H1 (cell line): ENCODE data around the gene FRMD4A. TPM values are rescaled to one million over a fixed set of nuclear protein-coding genes. Genes with fewer than 3 reads are reported as not detected.

Experiments
- CTCF ChIA-PET: fragments of 300-600 bp; sonication (Branson Sonifier 250); formaldehyde crosslinking; loops from one replicate; lab custom pipeline; 2021; ENCODE audit not compliant: partially characterized antibody; lab: Charles Lee
- POLR2A ChIA-PET: fragments of 300-600 bp; sonication (Branson Sonifier 250); formaldehyde crosslinking; loops from one replicate; lab custom pipeline; 2021; ENCODE audit warnings: inconsistent platforms; ENCODE audit not compliant: partially characterized antibody; lab: Charles Lee
- DNase-seq, 2 experiments: peaks; one replicate each; pipeline versions ENCODE4 v3.0.0 to v3.0.0-alpha.2; 2010 to 2022; ENCODE audit warnings: low spot score in 2 of 2, low read depth in 1 of 2, mixed read lengths in 1 of 2
- FAIRE-seq: peaks from 2 replicates; lab custom pipeline; 2011; peaks lifted over from hg19 to GRCh38; lab: Jason Lieb, UNC
- H2AFZ ChIP-seq: 2 replicates; pipeline ENCODE4 v1.8.1; 2012; ENCODE audit warnings: low read length, inconsistent platforms
- H2AK5ac ChIP-seq: 2 replicates; pipeline ENCODE4 v1.6.1; 2013; ENCODE audit warnings: low read depth, low read length
- H2BK120ac ChIP-seq: replicated peaks from 2 replicates; pipeline ENCODE3; 2013; ENCODE audit warnings: low read depth, low read length, inconsistent platforms
- H2BK12ac ChIP-seq: 2 replicates; pipeline ENCODE4 v1.6.1; 2013; ENCODE audit warnings: low read depth, low read length
- H2BK15ac ChIP-seq: 2 replicates; pipeline ENCODE4 v1.6.1; 2013; ENCODE audit warnings: low read length
- H2BK20ac ChIP-seq: 2 replicates; pipeline ENCODE4 v1.6.1; 2013; ENCODE audit warnings: low read length
- H2BK5ac ChIP-seq: 2 replicates; pipeline ENCODE4 v1.6.1; 2013; ENCODE audit warnings: low read depth, low read length
- H3K14ac ChIP-seq: 2 replicates; pipeline ENCODE4 v1.6.1; 2013; ENCODE audit warnings: inconsistent platforms; ENCODE audit not compliant: insufficient read length
- H3K18ac ChIP-seq: 2 replicates; pipeline ENCODE4 v1.6.1; 2013; ENCODE audit warnings: low read length; ENCODE audit errors: extremely low read depth
- H3K23ac ChIP-seq: 2 replicates; pipeline ENCODE4 v1.6.1; 2013; ENCODE audit warnings: inconsistent platforms; ENCODE audit not compliant: insufficient read length
- H3K23me2 ChIP-seq: 2 replicates; pipeline ENCODE4 v1.6.1; 2013; ENCODE audit warnings: low read depth, low read length
- H3K27ac ChIP-seq: 2 replicates; pipeline ENCODE4 v1.6.1; 2011; ENCODE audit warnings: low read depth, low read length, inconsistent platforms
- H3K27me3 ChIP-seq, 4 experiments: replicated peaks in 1 of 4; 1 replicate in 1 of 4; 2 replicates in 3 of 4; pipeline versions ENCODE4 v1.6.1 to v1.8.1; 2011 to 2013; ENCODE audit warnings: low read length in 3 of 4, mild to moderate bottlenecking in 3 of 4, inconsistent platforms in 2 of 4, mixed read lengths in 2 of 4, moderate library complexity in 1 of 4; ENCODE audit not compliant: control insufficient read depth in 3 of 4, insufficient read depth in 3 of 4; ENCODE audit errors: extremely low read depth in 1 of 4
- H3K36me3 ChIP-seq, 4 experiments: 2 replicates each; pipeline versions ENCODE4 v1.6.1 to v1.8.1; 2011 to 2013; ENCODE audit warnings: mild to moderate bottlenecking in 4 of 4, low read length in 3 of 4, moderate library complexity in 2 of 4, control low read depth in 1 of 4, inconsistent platforms in 1 of 4; ENCODE audit not compliant: insufficient read depth in 4 of 4, control insufficient read depth in 2 of 4
- H3K4ac ChIP-seq: replicated peaks from 2 replicates; pipeline ENCODE3; 2013; ENCODE audit warnings: low read length, low read depth, mixed read lengths, inconsistent platforms; ENCODE audit not compliant: insufficient read length
- H3K4me1 ChIP-seq, 4 experiments: replicated peaks in 1 of 4; 1 replicate in 1 of 4; 2 replicates in 3 of 4; pipeline versions ENCODE4 v1.6.1 to v1.8.1; 2011 to 2013; ENCODE audit warnings: low read length in 3 of 4, inconsistent platforms in 2 of 4, mixed read lengths in 1 of 4; ENCODE audit not compliant: insufficient read depth in 4 of 4, control insufficient read depth in 3 of 4
- H3K4me2 ChIP-seq, 2 experiments: 2 replicates each; pipeline versions ENCODE4 v1.6.1 to v1.8.1; 2011 to 2013; ENCODE audit warnings: low read depth in 2 of 2, low read length in 2 of 2, control low read depth in 1 of 2, inconsistent platforms in 1 of 2, mild to moderate bottlenecking in 1 of 2; ENCODE audit not compliant: insufficient read depth in 1 of 2
- H3K4me3 ChIP-seq, 4 experiments: fragments of 200-600, 300-600 bp in 1 of 4; sonication (generic), shearing (Covaris generic), sonication (Bioruptor Twin) in 1 of 4; 2 replicates each; pipeline versions ENCODE4 v1.5.1 to v1.8.1; 2011 to 2016; ENCODE audit warnings: low read length in 4 of 4, low read depth in 3 of 4, control low read depth in 2 of 4, inconsistent platforms in 2 of 4, mild to moderate bottlenecking in 2 of 4, mixed read lengths in 1 of 4, moderate library complexity in 1 of 4; ENCODE audit not compliant: insufficient read depth in 2 of 4; ENCODE audit errors: extremely low read depth in 1 of 4
- H3K56ac ChIP-seq: replicated peaks from 2 replicates; pipeline ENCODE3; 2013; ENCODE audit warnings: low read depth, mild to moderate bottlenecking, mixed read lengths, low read length, inconsistent platforms; ENCODE audit not compliant: insufficient read length
- H3K79me1 ChIP-seq: 2 replicates; pipeline ENCODE4 v1.6.1; 2013; ENCODE audit warnings: low read depth, low read length, control low read depth
- H3K79me2 ChIP-seq, 2 experiments: 2 replicates each; pipeline versions ENCODE4 v1.6.1 to v1.8.1; 2012 to 2013; ENCODE audit warnings: low read length in 2 of 2, mild to moderate bottlenecking in 2 of 2, inconsistent platforms in 1 of 2; ENCODE audit not compliant: insufficient read depth in 2 of 2, control insufficient read depth in 1 of 2
- H3K9ac ChIP-seq, 4 experiments: replicated peaks in 1 of 4; 1 replicate in 1 of 4; 2 replicates in 3 of 4; pipeline versions ENCODE4 v1.6.1 to v1.8.1; 2011 to 2013; ENCODE audit warnings: low read depth in 3 of 4, low read length in 3 of 4, control low read depth in 2 of 4, mild to moderate bottlenecking in 2 of 4, moderate library complexity in 2 of 4, inconsistent platforms in 1 of 4; ENCODE audit errors: extremely low read depth in 1 of 4
- H3K9me3 ChIP-seq, 2 experiments: 2 replicates each; pipeline versions ENCODE4 v1.6.1 to v1.8.1; 2012 to 2013; ENCODE audit warnings: mild to moderate bottlenecking in 2 of 2, moderate library complexity in 2 of 2, control low read depth in 1 of 2, inconsistent platforms in 1 of 2, low read depth in 1 of 2, low read length in 1 of 2, mixed read lengths in 1 of 2; ENCODE audit not compliant: insufficient read depth in 2 of 2
- H4K20me1 ChIP-seq, 2 experiments: replicated peaks in 1 of 2; 2 replicates each; pipeline versions ENCODE3 to v1.8.1; 2011 to 2013; ENCODE audit warnings: inconsistent platforms in 2 of 2, low read length in 2 of 2, mild to moderate bottlenecking in 1 of 2; ENCODE audit not compliant: insufficient read depth in 2 of 2, control insufficient read depth in 1 of 2
- H4K5ac ChIP-seq: 2 replicates; pipeline ENCODE4 v1.6.1; 2013; ENCODE audit warnings: low read length, low read depth, mixed read lengths, inconsistent platforms; ENCODE audit not compliant: insufficient read length
- H4K8ac ChIP-seq: 2 replicates; pipeline ENCODE4 v1.8.0; 2013; ENCODE audit warnings: mild to moderate bottlenecking, moderate library complexity, low read length, inconsistent platforms; ENCODE audit not compliant: insufficient read depth; ENCODE audit errors: extremely low read depth
- H4K91ac ChIP-seq: replicated peaks from 2 replicates; pipeline ENCODE3; 2013; ENCODE audit warnings: low read length, mixed read lengths, inconsistent platforms; ENCODE audit not compliant: insufficient read length
- CBX5 ChIP-seq: fragments of 300-800, 300-1000 bp; sonication (generic); IDR thresholded peaks from 2 replicates; pipeline ENCODE4 v1.7.1; 2016; ENCODE audit warnings: antibody characterized with exemption, low read length, low read depth
- CREB1 ChIP-seq: IDR thresholded peaks from 2 replicates; pipeline ENCODE4 v1.6.1; 2012; ENCODE audit warnings: inconsistent platforms
- EGR1 ChIP-seq: IDR thresholded peaks from 2 replicates; pipeline ENCODE4 v1.6.1; 2011; ENCODE audit warnings: low read depth, low read length, borderline replicate concordance
- RBBP5 ChIP-seq: IDR thresholded peaks from 2 replicates; pipeline ENCODE4 v1.7.1; 2012; ENCODE audit warnings: low read depth, mild to moderate bottlenecking, inconsistent platforms, low read length, moderate library complexity, borderline replicate concordance
- RNF2 ChIP-seq: fragments of 200-900, 300-1000 bp; sonication (generic); IDR thresholded peaks from 2 replicates; pipeline ENCODE4 v1.7.1; 2016; ENCODE audit warnings: borderline replicate concordance, low read depth, mild to moderate bottlenecking, antibody characterized with exemption, low read length; ENCODE audit not compliant: poor library complexity, severe bottlenecking; ENCODE audit errors: missing control alignments
- SP4 ChIP-seq: IDR thresholded peaks from 2 replicates; pipeline ENCODE4 v1.6.1; 2012; ENCODE audit warnings: low read length, inconsistent platforms
- TAF7 ChIP-seq: optimal IDR thresholded peaks from 2 replicates; pipeline ENCODE3; 2011; ENCODE audit warnings: low read depth, mild to moderate bottlenecking, inconsistent platforms, low read length, moderate library complexity, borderline replicate concordance
- TEAD4 ChIP-seq: IDR thresholded peaks from 2 replicates; pipeline ENCODE4 v1.6.1; 2012; ENCODE audit warnings: low read depth, low read length, inconsistent platforms, mixed read lengths
- USF2 ChIP-seq: IDR thresholded peaks from 2 replicates; pipeline ENCODE4 v1.6.1; 2011; ENCODE audit warnings: low read length, improper control_type of control experiment
- WGBS, 2 experiments: shearing (Covaris generic) in 1 of 2; methylation state at CpG; one replicate each; pipeline versions ENCODE4 v1.1.6 to v1.1.7; 2013 to 2015; ENCODE audit warnings: low lambda C conversion rate in 2 of 2, mixed read lengths in 2 of 2, inconsistent platforms in 1 of 2, low coverage in 1 of 2, missing lambda C conversion rate in 1 of 2; ENCODE audit not compliant: insufficient replicate concordance in 2 of 2, insufficient coverage in 1 of 2, insufficient read length in 1 of 2; ENCODE audit errors: extremely low coverage in 1 of 2, missing lambda C conversion rate in 1 of 2; 5-methylcytosine and 5-hydroxymethylcytosine counted together
- polyA plus RNA-seq, 7 experiments: library from polyadenylated mRNA; depleted of rRNA in 3 of 7; stranded (reverse) in 5 of 7; unstranded in 2 of 7; fragments of >200 nt in 5 of 7; fragments of 200-250 nt in 2 of 7; gene quantifications; 1 replicate in 5 of 7; 2 replicates in 1 of 7; 4 replicates in 1 of 7; pipeline versions ENCODE4 v1.2.1 to v1.2.3, GENCODE V29; 2011 to 2013; ENCODE audit warnings: missing spikeins in 2 of 7, mixed read lengths in 2 of 7
- total RNA-seq: library from RNA; stranded (reverse); fragmentation: NEBNext Ultra II Directional; extraction: Animal tissue kit (Norgen Biotek cat#: 25700); gene quantifications from 2 replicates; pipeline ENCODE4 v1.2.1, GENCODE V29; 2021

Gene FRMD4A
- total and polyA plus RNA-seq, 2 of the 8 experiments (the other 6 are each of a cell fraction or from before 2014, with no cell fraction given), result 38.6 to 39.6 TPM

- H3K9ac ChIP-seq, result no peak overlapping the region
- peaks cover 10% of the 10 kb centered on the region; the same call in 1 of the 2 replicates for H3K79me1 ChIP-seq
- H3K79me2 ChIP-seq, result peaks cover 0 to 60% of the 10 kb centered on the region in 2 experiments; a peak in 3 of 4 replicates
- H2AK5ac ChIP-seq, result peak overlapping the region; percentile 99; the same call in 1 of the 2 replicates
- no peaks in the 10 kb centered on the region for H4K20me1 ChIP-seq
- POLR2A ChIA-PET, result interaction anchor here (0.6 to 3.4 kb wide), 8 partner anchors 9 to 305 kb away, joined by 3 to 23 read pairs (median 4); no protein-coding TSS in a partner anchor
- peak overlapping the region; percentile 92 for H2BK20ac ChIP-seq
- peaks cover 7% of the 10 kb centered on the region for H3K23me2 ChIP-seq
- CTCF ChIA-PET, result interaction anchor here (1.2 kb wide), 1 partner anchor 99 kb away, joined by 4 read pairs; no protein-coding TSS in a partner anchor
- peak overlapping the region; percentile 85 for H3K18ac ChIP-seq
- H2BK5ac ChIP-seq, result peak overlapping the region; percentile 99
- no peak overlapping the region for H4K5ac ChIP-seq
- peak overlapping the region; percentile 90 for H2BK15ac ChIP-seq
- H3K36me3 ChIP-seq, result no peaks in the 10 kb centered on the region
- H3K9me3 ChIP-seq, result no peaks in the 10 kb centered on the region
- H2AFZ ChIP-seq, result no peak overlapping the region
- H2BK12ac ChIP-seq, result peak overlapping the region; percentile 82; the same call in 1 of the 2 replicates
- H4K91ac ChIP-seq, result peak overlapping the region; percentile 58
- peaks cover 14 to 24% (median 19%) of the 10 kb centered on the region in 4 experiments for H3K4me1 ChIP-seq
- 76% methylated on average over 3 of the region's 3 CpGs; no CpG with 5 or more reads in 1 of the 2 experiments for WGBS, 2 experiments
- no peak overlapping the region for H3K23ac ChIP-seq
- no peak for TF ChIP-seq CREB1
- TF ChIP-seq USF2, result no peak
- no peak for TF ChIP-seq SP4
- TF ChIP-seq TEAD4, result peak; percentile 88
- TF ChIP-seq RNF2, result no peak
- no peak for TF ChIP-seq RBBP5
- TF ChIP-seq CBX5, result no peak
- no peak for TF ChIP-seq TAF7
- TF ChIP-seq EGR1, result no peak
- no peak overlapping the region for H3K56ac ChIP-seq
- H3K4ac ChIP-seq, result no peak overlapping the region
- DNase-seq, result no peak
- no peak for FAIRE-seq
- H3K14ac ChIP-seq, result no peak overlapping the region
- H4K8ac ChIP-seq, result no peak overlapping the region
- no peaks in the 10 kb centered on the region for H3K27me3 ChIP-seq
- H3K27ac ChIP-seq, result peak overlapping the region; percentile 85; the same call in 1 of the 2 replicates
- H3K4me2 ChIP-seq, result no peak overlapping the region; a peak in 1 of 4 replicates
- no peak overlapping the region for H3K4me3 ChIP-seq
- peak overlapping the region; percentile 16 for H2BK120ac ChIP-seq
These were observed 450.0 kb downstream of the FRMD4A start for GRCh38 chr10:13880760-13881159.
